SK-N-SH (cell line): ENCODE measurements around the gene TIA1. TPM values are rescaled to one million over a fixed set of nuclear protein-coding genes. Genes with fewer than 3 reads are reported as not detected.
"Not testable (repeated sequence)": the region's sequence is repeated elsewhere in the genome, so short reads cannot be mapped to it uniquely, and the experiment has no call there.

Experiments
- CTCF ChIA-PET: fragments of 300-600, 350-600 bp; formaldehyde crosslinking; extraction: SDS; loops from one replicate; lab custom pipeline; 2021; lab: Yijun Ruan, JAX
- POLR2A ChIA-PET: fragments of 350-600 bp; sonication (Branson Sonifier 250); formaldehyde crosslinking; extraction: SDS; loops from one replicate; lab custom pipeline; 2020; ENCODE audit warnings: antibody characterized with exemption, inconsistent platforms; lab: Yijun Ruan, JAX
- DNase-seq: peaks from one replicate; pipeline ENCODE4 v3.0.0; 2012
- H2AFZ ChIP-seq: fragments of 200-600 bp; sonication (generic); 2 replicates; pipeline ENCODE4 v1.8.1; 2016; ENCODE audit warnings: antibody characterized with exemption, mild to moderate bottlenecking, low read depth
- H3F3A ChIP-seq: fragments of 200-600 bp; sonication (generic); replicated peaks from 2 replicates; pipeline ENCODE3; 2016; ENCODE audit warnings: antibody characterized with exemption, mild to moderate bottlenecking; ENCODE audit not compliant: insufficient read depth
- H3K27ac ChIP-seq, 2 experiments: fragments of 200-500 bp in 1 of 2; fragments of 200-600 bp in 1 of 2; sonication (Bioruptor generic) in 1 of 2; sonication (generic), shearing (Covaris generic) in 1 of 2; 2 replicates each; pipeline versions ENCODE4 v1.5.1 to v1.6.1; 2014 to 2016; ENCODE audit warnings: low read depth in 2 of 2, inconsistent platforms in 1 of 2, low read length in 1 of 2, mild to moderate bottlenecking in 1 of 2, mixed read lengths in 1 of 2
- H3K27me3 ChIP-seq: fragments of 200-600 bp; sonication (generic), shearing (Covaris generic); 2 replicates; pipeline ENCODE4 v1.6.1; 2016; ENCODE audit warnings: mixed run types; ENCODE audit not compliant: insufficient read depth
- H3K36me3 ChIP-seq, 2 experiments: fragments of 200-500 bp in 1 of 2; fragments of 200-600 bp in 1 of 2; sonication (Bioruptor generic) in 1 of 2; sonication (generic) in 1 of 2; replicated peaks in 1 of 2; 2 replicates each; pipeline versions ENCODE3 to v1.5.1; 2014 to 2016; ENCODE audit warnings: low read length in 1 of 2, mild to moderate bottlenecking in 1 of 2; ENCODE audit not compliant: insufficient read depth in 2 of 2, control insufficient read depth in 1 of 2
- H3K4me1 ChIP-seq, 2 experiments: fragments of 200-500 bp in 1 of 2; fragments of 200-600 bp in 1 of 2; sonication (Bioruptor generic) in 1 of 2; sonication (generic), shearing (Covaris generic) in 1 of 2; 2 replicates each; pipeline versions ENCODE4 v1.5.1 to v1.6.1; 2014 to 2016; ENCODE audit warnings: low read depth in 1 of 2, low read length in 1 of 2, mixed run types in 1 of 2; ENCODE audit not compliant: insufficient read depth in 2 of 2, control insufficient read depth in 1 of 2
- H3K4me2 ChIP-seq: fragments of 200-600 bp; sonication (generic), shearing (Covaris generic); 2 replicates; pipeline ENCODE4 v1.6.1; 2017; ENCODE audit warnings: mixed run types
- H3K4me3 ChIP-seq, 2 experiments: fragments of 200-500 bp in 1 of 2; fragments of 200-600 bp in 1 of 2; sonication (Bioruptor generic) in 1 of 2; sonication (generic), shearing (Covaris generic) in 1 of 2; 2 replicates each; pipeline versions ENCODE4 v1.5.1 to v1.8.1; 2014 to 2016; ENCODE audit warnings: low read depth in 2 of 2, inconsistent platforms in 1 of 2, low read length in 1 of 2, mild to moderate bottlenecking in 1 of 2, mixed read lengths in 1 of 2, moderate library complexity in 1 of 2
- H3K79me2 ChIP-seq: fragments of 200-600 bp; sonication (generic); 2 replicates; pipeline ENCODE4 v1.8.1; 2017; ENCODE audit warnings: mild to moderate bottlenecking; ENCODE audit not compliant: insufficient read depth
- H3K9ac ChIP-seq: fragments of 200-600 bp; sonication (generic); 2 replicates; pipeline ENCODE4 v1.6.1; 2017; ENCODE audit warnings: mixed run types
- H3K9me2 ChIP-seq: fragments of 200-600 bp; sonication (generic); 2 replicates; pipeline ENCODE4 v1.6.1; 2017; ENCODE audit warnings: mixed run types
- H3K9me3 ChIP-seq: fragments of 200-600 bp; sonication (generic); 2 replicates; pipeline ENCODE4 v1.6.1; 2017; ENCODE audit warnings: mixed run types, mild to moderate bottlenecking, moderate library complexity
- H4K20me1 ChIP-seq: fragments of 200-600 bp; sonication (generic); 2 replicates; pipeline ENCODE4 v1.6.1; 2017; ENCODE audit warnings: mild to moderate bottlenecking, mixed run types; ENCODE audit not compliant: insufficient read depth
- GATA2 ChIP-seq: sonication (generic); formaldehyde crosslinking; IDR thresholded peaks from 2 replicates; pipeline ENCODE4 v1.5.0; 2020; ENCODE audit warnings: mild to moderate bottlenecking, missing genetic modification reagents
- RAD21 ChIP-seq: IDR thresholded peaks from 2 replicates; pipeline ENCODE4 v1.6.1; 2012; ENCODE audit warnings: mild to moderate bottlenecking, low read length
- USF2 ChIP-seq: fragments of 150-350 bp; IDR thresholded peaks from 2 replicates; pipeline ENCODE4 v1.6.1; 2017; ENCODE audit warnings: antibody characterized with exemption, low read length, low read depth, borderline replicate concordance
- WGBS: methylation state at CpG from one replicate; pipeline ENCODE4 v1.1.6; 2017; ENCODE audit warnings: low lambda C conversion rate; 5-methylcytosine and 5-hydroxymethylcytosine counted together
- polyA plus RNA-seq, 3 experiments: library from polyadenylated mRNA; depleted of rRNA; stranded (reverse); fragments of >200 nt; gene quantifications; 2 replicates each; pipeline ENCODE4 v1.2.3, GENCODE V29; 2012

Gene TIA1
- polyA plus RNA-seq, 1 of the 3 experiments (the other 2 are of a cell fraction) = 77.7 TPM

DNA sequence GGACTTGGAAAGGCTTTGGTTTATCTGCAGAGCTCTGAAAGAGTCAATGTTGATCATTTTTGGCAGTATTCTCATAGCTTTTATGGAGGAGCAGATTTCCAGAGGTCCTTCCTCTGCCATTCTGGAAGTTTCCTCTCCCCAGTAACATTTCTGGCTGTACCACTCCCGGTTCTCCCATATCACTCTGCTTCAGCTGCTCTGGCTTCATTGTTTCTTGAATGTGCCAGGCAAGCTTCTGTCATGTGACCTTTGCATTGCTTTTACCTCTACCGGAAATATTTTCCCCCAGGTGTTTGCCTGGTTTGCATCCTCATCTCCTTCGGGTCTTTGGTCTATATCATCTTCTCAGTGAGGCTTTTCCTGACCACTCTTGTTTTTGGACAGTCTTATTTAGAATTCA lies 21.9 kb upstream of the TIA1 start (continued):
- TF ChIP-seq USF2 = no peak
- TF ChIP-seq, all 33 proteins: peak for 0

DNA sequence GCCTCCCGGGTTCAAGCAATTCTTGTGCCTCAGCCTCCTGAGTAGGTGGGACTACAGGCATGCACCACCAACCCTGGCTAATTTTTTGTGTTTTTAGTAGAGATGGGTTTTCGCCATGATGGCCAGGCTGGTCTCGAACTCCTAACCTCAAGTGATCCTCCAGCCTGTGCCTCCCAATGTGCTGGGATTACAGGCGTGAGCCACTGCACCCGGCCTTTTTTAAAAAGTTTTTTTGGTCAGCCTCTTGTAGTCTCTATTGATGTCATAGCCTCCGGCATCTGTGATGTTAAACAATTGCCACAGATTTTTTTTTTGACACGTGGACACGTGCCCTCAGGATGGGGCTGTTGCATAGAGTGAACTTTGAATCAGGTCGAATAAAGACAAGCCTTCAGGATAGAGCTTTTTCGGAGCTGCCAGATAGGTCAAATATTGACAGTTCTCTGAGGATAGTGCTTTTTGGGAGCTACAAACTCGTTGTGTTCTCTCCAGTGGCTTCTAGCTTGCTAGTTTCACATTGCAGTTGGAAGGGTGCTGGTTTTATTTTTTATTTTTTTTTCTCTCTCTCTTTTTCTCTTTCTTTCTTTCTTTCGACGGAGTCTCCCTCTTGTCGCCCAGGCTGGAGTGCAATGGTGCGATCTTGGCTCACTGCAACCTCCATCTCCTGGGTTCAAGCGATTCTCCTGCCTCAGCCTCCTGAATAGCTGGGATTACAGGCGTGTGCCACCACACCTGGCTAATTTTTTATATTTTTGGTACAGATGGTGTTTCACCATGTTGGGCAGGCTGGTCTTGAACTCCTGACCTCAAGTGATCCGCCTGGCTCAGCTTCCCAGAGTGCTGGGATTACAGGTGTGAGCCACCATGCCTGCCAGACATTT lies 21.2 kb upstream of the TIA1 start:
- POLR2A ChIA-PET = interaction anchor here (0.8 kb wide), 1 partner anchor 24 kb away, joined by 4 read pairs; the partner anchor contains the start of gene SNRPG
- peaks cover 0 to 14% of the 10 kb centered on the region in 2 experiments for H3K36me3 ChIP-seq
- H3K9ac ChIP-seq, H3K4me2 ChIP-seq, DNase-seq, H3K79me2 ChIP-seq, H3K27me3 ChIP-seq, H3K9me3 ChIP-seq, H4K20me1 ChIP-seq, H3K27ac ChIP-seq, H3F3A ChIP-seq, H3K9me2 ChIP-seq, H3K4me3 ChIP-seq, H3K4me1 ChIP-seq, H2AFZ ChIP-seq: not testable (repeated sequence)
- WGBS = 92% methylated on average over 18 of the region's 18 CpGs
- CTCF ChIA-PET = interaction anchor here (1.7 kb wide), 1 partner anchor 11 kb away, joined by 4 read pairs; the partner anchor contains the start of gene PCYOX1

- H3K4me3 ChIP-seq, H2AFZ ChIP-seq, POLR2A ChIA-PET, H3K4me1 ChIP-seq, H3K4me2 ChIP-seq, H3K27me3 ChIP-seq, H3K9me2 ChIP-seq, CTCF ChIA-PET, H3F3A ChIP-seq, H3K79me2 ChIP-seq, H3K9me3 ChIP-seq, H3K9ac ChIP-seq, H4K20me1 ChIP-seq, H3K27ac ChIP-seq, DNase-seq: not testable (repeated sequence)
- H3K36me3 ChIP-seq = peaks cover 0 to 22% of the 10 kb centered on the region in 2 experiments
- 92% methylated on average over 11 of the region's 30 CpGs for WGBS
Measured at GRCh38 chr2:70266925-70267324, 18.5 kb upstream of the TIA1 start.

- Histone ChIP-seq H3K27ac (no peak overlapping the region), H3K27me3 (no peaks in the 10 kb centered on the region), H3K79me2 (peaks cover 10% of the 10 kb centered on the region), H3K36me3 (peaks cover 0 to 29% of the 10 kb centered on the region in 2 experiments), H3K4me1 (peaks cover 0 to 8% of the 10 kb centered on the region in 2 experiments; a peak in 2 of 4 replicates), H3K9me3 (no peaks in the 10 kb centered on the region), H3K9me2 (no peaks in the 10 kb centered on the region), H4K20me1 (no peaks in the 10 kb centered on the region), H2AFZ (no peak overlapping the region), H3F3A (no peaks in the 10 kb centered on the region), H3K9ac (no peak overlapping the region), H3K4me3 (no peak overlapping the region), H3K4me2 (no peak overlapping the region; the same call in 1 of the 2 replicates)
- DNase-seq = no peak
- TF ChIP-seq RAD21 (0 out of 2 replicates have a peak, but pooled peaks have one; percentile 4), GATA2 (no peak)
- POLR2A ChIA-PET = interaction anchor here (1.6 kb wide), 1 partner anchor 32 kb away, joined by 3 read pairs; the partner anchor contains the start of gene SNRPG
- 85% methylated on average over 1 of the region's 1 CpG for WGBS
- CTCF ChIA-PET = interaction anchor here (0.9 kb wide), 1 partner anchor 41 kb away, joined by 3 read pairs; no protein-coding TSS in a partner anchor
Measured at GRCh38 chr2:70261501-70261900, 13.1 kb upstream of the TIA1 start.
